ENCODE measurements around the gene HFM1. TPM values are rescaled to one million over a fixed set of nuclear protein-coding genes. Genes with fewer than 3 reads are reported as not detected.

Gene HFM1
- polyA plus RNA-seq, 1 of the 3 experiments (the other 2 are of a cell fraction), result 0.10 TPM

DNA sequence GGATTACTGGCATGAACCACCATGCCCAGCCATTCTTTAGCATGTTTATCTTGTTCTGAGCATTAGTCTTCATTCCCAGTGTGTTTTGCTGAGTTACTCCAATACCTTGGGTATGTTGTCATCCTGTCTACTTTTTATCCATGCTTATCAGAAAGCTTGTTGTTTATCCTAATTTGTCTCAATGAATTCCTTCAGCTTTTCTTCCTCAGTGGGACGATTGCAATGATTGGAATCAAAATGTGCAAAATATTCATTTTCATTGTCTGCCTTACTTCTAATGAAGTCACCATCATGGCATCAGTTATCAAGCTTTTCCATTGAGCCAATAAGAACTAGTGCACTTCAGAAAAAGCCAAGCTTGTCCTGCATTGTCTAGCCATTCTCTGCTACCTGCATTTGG, 170.5 kb downstream of the HFM1 start:
- CTCF ChIA-PET, result interaction anchor here (1.8 to 1.9 kb wide), 2 partner anchors 10 to 68 kb away, joined by 5 to 7 read pairs; no protein-coding TSS in a partner anchor
- no peaks in the 10 kb centered on the region for H3K27me3 ChIP-seq (ENCODE audit: insufficient read depth)
- no peaks in the 10 kb centered on the region for H3K79me2 ChIP-seq (ENCODE audit: insufficient read depth)
- no peaks in the 10 kb centered on the region for H3K36me3 ChIP-seq (replicated peaks in 1 of 2; ENCODE audit: control insufficient read depth in 1 of 2, insufficient read depth in 2 of 2, low read length in 1 of 2)
- no peaks in the 10 kb centered on the region for H4K20me1 ChIP-seq (ENCODE audit: insufficient read depth)
- no peak overlapping the region for H2AFZ ChIP-seq (ENCODE audit: low read depth)
- no peak overlapping the region for H3K4me3 ChIP-seq (ENCODE audit: low read depth in 2 of 2, low read length in 1 of 2)
- no peaks in the 10 kb centered on the region for H3F3A ChIP-seq (replicated peaks; ENCODE audit: insufficient read depth)
- no peak overlapping the region for H3K9ac ChIP-seq
- WGBS (ENCODE audit: low lambda C conversion rate), result 0% methylated on average over 1 of the region's 1 CpG
- no peak for DNase-seq
- H3K9me3 ChIP-seq, result no peaks in the 10 kb centered on the region
- POLR2A ChIA-PET, result no interaction called here
- TF ChIP-seq, protein P1, sequence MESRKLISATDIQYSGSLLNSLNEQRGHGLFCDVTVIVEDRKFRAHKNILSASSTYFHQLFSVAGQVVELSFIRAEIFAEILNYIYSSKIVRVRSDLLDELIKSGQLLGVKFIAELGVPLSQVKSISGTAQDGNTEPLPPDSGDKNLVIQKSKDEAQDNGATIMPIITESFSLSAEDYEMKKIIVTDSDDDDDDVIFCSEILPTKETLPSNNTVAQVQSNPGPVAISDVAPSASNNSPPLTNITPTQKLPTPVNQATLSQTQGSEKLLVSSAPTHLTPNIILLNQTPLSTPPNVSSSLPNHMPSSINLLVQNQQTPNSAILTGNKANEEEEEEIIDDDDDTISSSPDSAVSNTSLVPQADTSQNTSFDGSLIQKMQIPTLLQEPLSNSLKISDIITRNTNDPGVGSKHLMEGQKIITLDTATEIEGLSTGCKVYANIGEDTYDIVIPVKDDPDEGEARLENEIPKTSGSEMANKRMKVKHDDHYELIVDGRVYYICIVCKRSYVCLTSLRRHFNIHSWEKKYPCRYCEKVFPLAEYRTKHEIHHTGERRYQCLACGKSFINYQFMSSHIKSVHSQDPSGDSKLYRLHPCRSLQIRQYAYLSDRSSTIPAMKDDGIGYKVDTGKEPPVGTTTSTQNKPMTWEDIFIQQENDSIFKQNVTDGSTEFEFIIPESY (IDR thresholded peaks at IDR 0.05; ENCODE audit: borderline replicate concordance, low read depth), result no peak
- TF ChIP-seq, protein P2, sequence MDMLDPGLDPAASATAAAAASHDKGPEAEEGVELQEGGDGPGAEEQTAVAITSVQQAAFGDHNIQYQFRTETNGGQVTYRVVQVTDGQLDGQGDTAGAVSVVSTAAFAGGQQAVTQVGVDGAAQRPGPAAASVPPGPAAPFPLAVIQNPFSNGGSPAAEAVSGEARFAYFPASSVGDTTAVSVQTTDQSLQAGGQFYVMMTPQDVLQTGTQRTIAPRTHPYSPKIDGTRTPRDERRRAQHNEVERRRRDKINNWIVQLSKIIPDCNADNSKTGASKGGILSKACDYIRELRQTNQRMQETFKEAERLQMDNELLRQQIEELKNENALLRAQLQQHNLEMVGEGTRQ (IDR thresholded peaks at IDR 0.05; ENCODE audit: borderline replicate concordance, low read depth, low read length), result no peak
- TF ChIP-seq GATA2 (CRISPR knock-in tag; IDR thresholded peaks at IDR 0.05) (no peak), FOSL2 (IDR thresholded peaks at IDR 0.05; ENCODE audit: borderline replicate concordance, low read depth) (no peak), YY1 (IDR thresholded peaks at IDR 0.05; ENCODE audit: low read depth) (no peak), CHD2 (IDR thresholded peaks at IDR 0.05; ENCODE audit: low read length, partially characterized antibody) (no peak), FOXM1 (IDR thresholded peaks at IDR 0.05; ENCODE audit: low read depth) (no peak), SMC3 (IDR thresholded peaks at IDR 0.05; ENCODE audit: low read depth, low read length) (no peak), JUND (IDR thresholded peaks at IDR 0.05) (no peak), NRF1 (IDR thresholded peaks at IDR 0.05; ENCODE audit: low read depth, low read length) (no peak), POLR2AphosphoS5 (IDR thresholded peaks at IDR 0.05; ENCODE audit: low read depth, low read length) (no peak), RCOR1 (IDR thresholded peaks at IDR 0.05; ENCODE audit: low read length) (no peak), TCF12 (IDR thresholded peaks at IDR 0.05) (no peak), TAF1 (IDR thresholded peaks at IDR 0.05; ENCODE audit: borderline replicate concordance, low read depth, low read length) (no peak), MXI1 (IDR thresholded peaks at IDR 0.05; ENCODE audit: low read depth, low read length) (no peak)
- TF ChIP-seq, protein P3, sequence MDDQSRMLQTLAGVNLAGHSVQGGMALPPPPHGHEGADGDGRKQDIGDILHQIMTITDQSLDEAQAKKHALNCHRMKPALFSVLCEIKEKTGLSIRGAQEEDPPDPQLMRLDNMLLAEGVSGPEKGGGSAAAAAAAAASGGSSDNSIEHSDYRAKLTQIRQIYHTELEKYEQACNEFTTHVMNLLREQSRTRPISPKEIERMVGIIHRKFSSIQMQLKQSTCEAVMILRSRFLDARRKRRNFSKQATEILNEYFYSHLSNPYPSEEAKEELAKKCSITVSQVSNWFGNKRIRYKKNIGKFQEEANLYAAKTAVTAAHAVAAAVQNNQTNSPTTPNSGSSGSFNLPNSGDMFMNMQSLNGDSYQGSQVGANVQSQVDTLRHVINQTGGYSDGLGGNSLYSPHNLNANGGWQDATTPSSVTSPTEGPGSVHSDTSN (IDR thresholded peaks at IDR 0.05), result no peak
- H3K4me1 ChIP-seq (ENCODE audit: control insufficient read depth in 1 of 2, insufficient read depth in 2 of 2, low read depth in 1 of 2, low read length in 1 of 2), result no peaks in the 10 kb centered on the region
- H3K27ac ChIP-seq (ENCODE audit: low read depth in 2 of 2, low read length in 1 of 2), result no peak overlapping the region
- H3K4me2 ChIP-seq, result no peak overlapping the region
- no peaks in the 10 kb centered on the region for H3K9me2 ChIP-seq

DNA sequence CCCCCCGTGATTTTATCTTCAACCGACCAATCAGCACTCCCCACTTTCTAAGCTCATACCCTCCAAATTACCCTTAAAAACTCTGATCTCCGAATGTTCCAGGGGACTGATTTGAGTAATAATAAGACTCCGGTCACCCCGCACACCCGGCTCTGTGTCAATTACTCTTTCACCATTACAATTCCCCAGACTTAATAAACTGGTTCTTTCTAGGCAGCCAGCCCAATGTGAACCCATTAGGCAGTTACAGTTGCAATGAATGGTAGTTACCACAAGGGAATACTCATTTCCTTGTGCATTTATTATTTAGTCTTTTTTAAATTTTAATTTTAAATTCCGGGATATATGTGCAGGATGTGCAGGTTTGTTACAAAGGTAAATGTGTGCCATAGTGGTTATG, 177.9 kb downstream of the HFM1 start:
- Histone ChIP-seq H3K9me3 (no peaks in the 10 kb centered on the region), H3K9me2 (no peaks in the 10 kb centered on the region), H4K20me1 (ENCODE audit: insufficient read depth) (no peaks in the 10 kb centered on the region), H3K9ac (no peak overlapping the region), H3K79me2 (ENCODE audit: insufficient read depth) (no peaks in the 10 kb centered on the region), H3K4me2 (no peak overlapping the region), H2AFZ (ENCODE audit: low read depth) (no peak overlapping the region), H3K36me3 (replicated peaks in 1 of 2; ENCODE audit: control insufficient read depth in 1 of 2, insufficient read depth in 2 of 2, low read length in 1 of 2) (no peaks in the 10 kb centered on the region), H3K4me1 (ENCODE audit: control insufficient read depth in 1 of 2, insufficient read depth in 2 of 2, low read depth in 1 of 2, low read length in 1 of 2) (no peaks in the 10 kb centered on the region), H3K27ac (ENCODE audit: low read depth in 2 of 2, low read length in 1 of 2) (no peak overlapping the region), H3F3A (replicated peaks; ENCODE audit: insufficient read depth) (no peaks in the 10 kb centered on the region), H3K27me3 (ENCODE audit: insufficient read depth) (no peaks in the 10 kb centered on the region), H3K4me3 (ENCODE audit: low read depth in 2 of 2, low read length in 1 of 2) (no peak overlapping the region)
- ChIA-PET POLR2A (no interaction called here), CTCF (interaction anchor here (1.2 kb wide), 1 partner anchor 62 kb away, joined by 3 read pairs; no protein-coding TSS in a partner anchor)
- TF ChIP-seq SIN3A (IDR thresholded peaks at IDR 0.05; ENCODE audit: borderline replicate concordance, low read depth, low read length), result no peak
- TF ChIP-seq, protein P3 (IDR thresholded peaks at IDR 0.05), result no peak
- WGBS (ENCODE audit: low lambda C conversion rate), result 14% methylated on average over 7 of the region's 7 CpGs
- DNase-seq, result no peak
